ENCODE data around the gene DOHH.

Gene DOHH

DNA sequence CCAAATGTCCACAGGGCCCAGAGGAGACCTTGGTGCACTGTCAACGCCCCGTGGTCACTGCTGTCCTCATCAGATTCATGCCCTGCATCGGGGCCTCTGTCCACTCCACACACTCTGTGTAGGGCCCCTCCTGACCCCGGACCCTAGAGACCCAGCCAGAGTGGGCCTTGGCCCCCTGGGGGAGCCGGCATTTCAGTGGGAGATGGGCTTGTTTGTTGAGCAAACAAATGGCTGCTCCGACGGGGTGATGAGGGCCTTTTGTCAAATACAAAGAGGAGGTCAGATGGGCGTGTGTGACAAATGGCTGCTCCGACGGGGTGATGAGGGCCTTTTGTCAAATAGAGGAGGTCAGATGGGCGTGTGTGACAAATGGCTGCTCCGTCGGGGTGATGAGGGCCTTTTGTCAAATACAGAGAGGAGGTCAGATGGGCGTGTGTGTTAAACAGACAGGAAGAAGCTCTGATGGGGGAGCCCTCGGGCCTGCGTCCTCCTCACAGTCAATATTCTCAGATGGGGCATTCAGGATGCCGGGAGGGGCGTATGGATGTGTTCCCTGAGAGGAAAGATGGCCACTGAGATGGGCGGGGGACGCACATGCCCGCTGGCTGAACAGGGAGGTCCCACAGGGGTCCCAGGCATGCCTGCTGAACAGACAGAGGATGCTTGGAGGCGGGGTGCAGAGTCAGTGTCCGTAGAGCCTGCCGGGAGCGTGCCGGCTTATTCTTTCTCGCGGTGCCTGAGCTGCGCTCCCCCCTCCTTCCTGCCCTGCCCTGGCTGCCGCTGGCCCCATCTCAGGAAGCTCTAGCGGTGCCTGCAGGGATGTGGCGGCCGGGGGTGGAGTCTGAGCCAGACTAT is 56.4 kb downstream of the DOHH start:
- DNase-seq (ENCODE audit: low read depth in 1 of 2, low spot score in 1 of 2) = no peak

DNA sequence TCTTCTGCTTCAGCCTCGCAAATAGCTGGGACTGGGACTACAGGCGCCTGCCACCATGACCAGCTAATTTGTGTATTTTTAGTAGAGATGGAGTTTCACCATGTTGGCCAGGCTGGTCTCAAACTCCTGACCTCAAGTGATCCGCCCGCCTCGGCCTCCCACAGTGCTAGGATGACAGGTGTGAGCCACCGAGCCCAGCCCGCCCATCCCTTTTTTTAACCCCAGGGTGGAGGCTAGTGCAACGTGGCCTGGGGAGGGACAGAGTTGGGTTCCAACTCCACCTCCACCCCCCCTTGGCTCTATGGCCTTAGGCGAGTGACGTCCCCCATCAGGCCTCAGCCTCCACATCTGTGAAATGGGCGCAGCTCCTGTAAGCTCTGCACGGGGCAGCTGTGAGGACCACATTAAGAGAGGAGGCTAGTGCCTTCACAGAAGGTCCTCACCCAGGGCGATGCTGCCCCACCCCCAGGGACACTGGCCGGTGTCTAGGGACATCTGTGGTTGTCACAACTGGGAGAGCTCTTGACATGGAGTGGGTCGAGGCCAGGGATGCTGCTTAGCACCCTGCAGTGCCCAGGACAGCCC is 57.9 kb downstream of the DOHH start:
- DNase-seq (ENCODE audit: low read depth in 1 of 2, low spot score in 1 of 2) = no peak

DNA sequence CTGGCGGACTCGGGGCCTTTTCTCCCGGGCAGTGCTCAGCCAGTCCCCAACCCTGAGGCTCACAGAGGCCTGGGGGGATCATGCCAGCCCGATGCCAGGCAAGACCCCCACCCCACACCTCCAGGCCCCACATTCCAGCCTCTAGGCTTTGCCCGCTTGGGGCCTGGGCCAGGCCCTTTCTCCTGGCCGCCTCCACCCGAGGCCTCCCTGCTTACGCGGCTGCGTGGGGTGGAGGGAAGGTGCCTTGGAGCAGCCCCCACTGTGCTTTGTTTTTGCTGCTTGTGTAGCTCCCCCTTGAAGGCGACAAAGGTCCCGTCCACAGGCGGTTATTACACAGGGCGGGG is 58.5 kb downstream of the DOHH start:
- DNase-seq (ENCODE audit: low read depth in 1 of 2, low spot score in 1 of 2) = no peak

- no peak for DNase-seq (ENCODE audit: low read depth in 1 of 2, low spot score in 1 of 2)
Measured at GRCh38 chr19:3441089-3441985, 59.1 kb downstream of the DOHH start.

All from activated T-helper 1 cell treated with anti-CD3 and anti-CD28 coated beads, Interleukin-2, amount 50 U/mL, for 16 hours (primary cell).